Measurements from ENCODE around the gene PLEKHA4. TPM values are rescaled to one million over a fixed set of nuclear protein-coding genes. Genes with fewer than 3 reads are reported as not detected.

PLEKHA4 gene
- total and polyA plus RNA-seq, 2 of the 13 experiments (the other 11 are each of a cell fraction or from before 2014, with no cell fraction given), result 4.8 to 6.0 TPM

DNA sequence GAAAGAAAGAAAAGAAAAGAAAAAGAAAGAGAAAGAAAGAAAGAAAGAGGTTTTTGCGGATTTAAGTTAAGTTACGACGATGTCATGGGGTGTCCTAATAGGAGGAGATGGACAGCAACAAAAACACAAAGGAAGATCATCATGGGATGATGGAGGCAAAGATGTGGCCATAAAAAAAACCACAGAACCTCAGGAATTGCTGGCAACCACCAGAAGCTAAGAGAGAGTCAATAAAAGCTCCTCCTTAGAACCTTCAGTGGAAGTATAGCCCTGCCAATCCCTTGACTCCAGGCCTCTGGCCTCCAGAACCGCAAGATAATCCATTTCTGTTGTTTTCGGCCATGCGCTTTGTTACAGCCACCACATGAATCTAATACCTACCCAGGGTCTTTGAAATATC, 11.5 kb downstream of the PLEKHA4 start:
- ChIA-PET POLR2A (interaction anchor here (0.7 to 1.9 kb wide), 2 partner anchors 14 to 15 kb away, joined by 4 to 5 read pairs; partner anchors contain the start of gene PPP1R15A), CTCF (ENCODE audit: low intra/inter-chr PET ratio, low total read pairs) (no interaction called here)
- no peak overlapping the region for H2AFZ ChIP-seq (ENCODE audit: low read length)
- H4K20me1 ChIP-seq (ENCODE audit: insufficient read depth, low read length), result no peaks in the 10 kb centered on the region
- BruUV-seq (replicated peaks), result no TSS peak
- no peaks in the 10 kb centered on the region for H3K79me2 ChIP-seq (ENCODE audit: insufficient read depth, low read length)
- no peak for FAIRE-seq
- no peak overlapping the region for H3K9ac ChIP-seq (ENCODE audit: insufficient read depth, low read depth, low read length)
- H3K4me1 ChIP-seq (ENCODE audit: insufficient read depth, low read length), result no peaks in the 10 kb centered on the region; the same call in 1 of the 2 replicates
- in situ Hi-C loops (cut with HindIII; ENCODE audit: extremely low pct_ligation_motif_present, low pct_unique_long_range_greater_than_20kb) (no loop called here), intact Hi-C loops (cut with micrococcal nuclease; ENCODE audit: unreplicated experiment) (no loop called here)
- 97% methylated on average over 6 of the region's 6 CpGs for WGBS (ENCODE audit: low lambda C conversion rate)
- H3K36me3 ChIP-seq (replicated peaks in 1 of 2; ENCODE audit: control insufficient read depth in 1 of 2, insufficient read depth in 2 of 2, low read length in 2 of 2), result no peaks in the 10 kb centered on the region
- no peak overlapping the region for H3K4me3 ChIP-seq (replicated peaks in 1 of 3; ENCODE audit: insufficient read depth in 1 of 3, low read depth in 2 of 3, low read length in 3 of 3)
- no peak for DNase-seq (ENCODE audit: low spot score)
- ATAC-seq, result no peak
- no peaks in the 10 kb centered on the region for H3K9me3 ChIP-seq (ENCODE audit: low read length)
- no peak overlapping the region for H3K27ac ChIP-seq (ENCODE audit: extremely low read length, insufficient read depth, low read length)
- H3K4me2 ChIP-seq (ENCODE audit: low read depth, low read length), result no peak overlapping the region
- TF ChIP-seq, protein P1, sequence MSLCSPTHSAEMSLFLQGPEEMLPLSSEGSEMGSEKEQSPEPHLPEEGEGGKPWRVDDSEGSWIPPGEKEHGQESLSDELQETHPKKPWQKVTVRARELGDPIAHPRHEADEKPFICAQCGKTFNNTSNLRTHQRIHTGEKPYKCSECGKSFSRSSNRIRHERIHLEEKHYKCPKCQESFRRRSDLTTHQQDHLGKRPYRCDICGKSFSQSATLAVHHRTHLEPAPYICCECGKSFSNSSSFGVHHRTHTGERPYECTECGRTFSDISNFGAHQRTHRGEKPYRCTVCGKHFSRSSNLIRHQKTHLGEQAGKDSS (CRISPR knock-in tag; IDR thresholded peaks at IDR 0.05; ENCODE audit: borderline replicate concordance, low read depth), result no peak
- TF ChIP-seq, protein P2, sequence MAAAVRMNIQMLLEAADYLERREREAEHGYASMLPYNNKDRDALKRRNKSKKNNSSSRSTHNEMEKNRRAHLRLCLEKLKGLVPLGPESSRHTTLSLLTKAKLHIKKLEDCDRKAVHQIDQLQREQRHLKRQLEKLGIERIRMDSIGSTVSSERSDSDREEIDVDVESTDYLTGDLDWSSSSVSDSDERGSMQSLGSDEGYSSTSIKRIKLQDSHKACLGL (CRISPR knock-in tag; IDR thresholded peaks at IDR 0.05), result no peak
- no peak for TF ChIP-seq POLR2AphosphoS5 (IDR thresholded peaks at IDR 0.05; ENCODE audit: low read depth, low read length)
- no peak for TF ChIP-seq FOXM1 (CRISPR knock-in tag; IDR thresholded peaks at IDR 0.05)
- TF ChIP-seq CCAR2 (optimal IDR thresholded peaks at IDR 0.05; ENCODE audit: low read depth, low read length), result no peak
- TF ChIP-seq, protein P3, sequence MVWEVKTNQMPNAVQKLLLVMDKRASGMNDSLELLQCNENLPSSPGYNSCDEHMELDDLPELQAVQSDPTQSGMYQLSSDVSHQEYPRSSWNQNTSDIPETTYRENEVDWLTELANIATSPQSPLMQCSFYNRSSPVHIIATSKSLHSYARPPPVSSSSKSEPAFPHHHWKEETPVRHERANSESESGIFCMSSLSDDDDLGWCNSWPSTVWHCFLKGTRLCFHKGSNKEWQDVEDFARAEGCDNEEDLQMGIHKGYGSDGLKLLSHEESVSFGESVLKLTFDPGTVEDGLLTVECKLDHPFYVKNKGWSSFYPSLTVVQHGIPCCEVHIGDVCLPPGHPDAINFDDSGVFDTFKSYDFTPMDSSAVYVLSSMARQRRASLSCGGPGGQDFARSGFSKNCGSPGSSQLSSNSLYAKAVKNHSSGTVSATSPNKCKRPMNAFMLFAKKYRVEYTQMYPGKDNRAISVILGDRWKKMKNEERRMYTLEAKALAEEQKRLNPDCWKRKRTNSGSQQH (CRISPR knock-in tag; IDR thresholded peaks at IDR 0.05; ENCODE audit: low read depth), result no peak
- TF ChIP-seq, protein P4, sequence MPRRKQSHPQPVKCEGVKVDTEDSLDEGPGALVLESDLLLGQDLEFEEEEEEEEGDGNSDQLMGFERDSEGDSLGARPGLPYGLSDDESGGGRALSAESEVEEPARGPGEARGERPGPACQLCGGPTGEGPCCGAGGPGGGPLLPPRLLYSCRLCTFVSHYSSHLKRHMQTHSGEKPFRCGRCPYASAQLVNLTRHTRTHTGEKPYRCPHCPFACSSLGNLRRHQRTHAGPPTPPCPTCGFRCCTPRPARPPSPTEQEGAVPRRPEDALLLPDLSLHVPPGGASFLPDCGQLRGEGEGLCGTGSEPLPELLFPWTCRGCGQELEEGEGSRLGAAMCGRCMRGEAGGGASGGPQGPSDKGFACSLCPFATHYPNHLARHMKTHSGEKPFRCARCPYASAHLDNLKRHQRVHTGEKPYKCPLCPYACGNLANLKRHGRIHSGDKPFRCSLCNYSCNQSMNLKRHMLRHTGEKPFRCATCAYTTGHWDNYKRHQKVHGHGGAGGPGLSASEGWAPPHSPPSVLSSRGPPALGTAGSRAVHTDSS (CRISPR knock-in tag; conservative IDR thresholded peaks at IDR 0.05), result no peak
- H3K27me3 ChIP-seq (ENCODE audit: control insufficient read depth in 1 of 2, insufficient read depth in 2 of 2, low read length in 2 of 2), result no peaks in the 10 kb centered on the region; a peak in 1 of 5 replicates
